ENCODE results near the gene TBX20. TPM values are rescaled to one million over a fixed set of nuclear protein-coding genes. Genes with fewer than 3 reads are reported as not detected.

The TBX20 gene
- total and polyA plus RNA-seq, 2 of the 8 experiments (the other 6 are each of a cell fraction or from before 2014, with no cell fraction given): 0.08 to 0.26 TPM

GRCh38 chr7:35261476-35262285, 7.8 kb upstream of the TBX20 start:
- no peaks in the 10 kb centered on the region for H3K36me3 ChIP-seq (ENCODE audit: control insufficient read depth in 2 of 4, insufficient read depth in 4 of 4, low read length in 3 of 4)
- no peak overlapping the region for H2BK120ac ChIP-seq (replicated peaks; ENCODE audit: low read depth, low read length)
- no peaks in the 10 kb centered on the region for H3K9me3 ChIP-seq (ENCODE audit: insufficient read depth in 2 of 2, low read depth in 1 of 2, low read length in 1 of 2)
- H2BK20ac ChIP-seq (ENCODE audit: low read length): 0 out of 2 replicates have a peak overlapping the region, but pooled peaks have one; percentile 48
- H3K79me1 ChIP-seq (ENCODE audit: low read depth, low read length): no peaks in the 10 kb centered on the region
- H2AK5ac ChIP-seq (ENCODE audit: low read depth, low read length): no peak overlapping the region
- H3K27ac ChIP-seq (ENCODE audit: low read depth, low read length): no peak overlapping the region
- WGBS, 2 experiments (ENCODE audit: extremely low coverage in 1 of 2, insufficient coverage in 1 of 2, insufficient read length in 1 of 2, insufficient replicate concordance in 2 of 2, low coverage in 1 of 2, low lambda C conversion rate in 2 of 2, missing lambda C conversion rate in 1 of 2): 2% methylated on average over 51 of the region's 56 CpGs; no CpG with 5 or more reads in 1 of the 2 experiments
- ChIA-PET POLR2A (ENCODE audit: partially characterized antibody) (interaction anchor here (4.7 kb wide), 1 partner anchor 10 kb away, joined by 35 read pairs; no protein-coding TSS in a partner anchor), CTCF (ENCODE audit: partially characterized antibody) (interaction anchor here (0.6 to 2.2 kb wide), 9 partner anchors 12 to 362 kb away, joined by 3 to 12 read pairs (median 3); no protein-coding TSS in a partner anchor)
- H3K23ac ChIP-seq (ENCODE audit: insufficient read length): no peak overlapping the region
- peak overlapping the region; percentile 95 for H2AFZ ChIP-seq (ENCODE audit: low read length)
- H3K4ac ChIP-seq (replicated peaks; ENCODE audit: insufficient read length, low read depth, low read length): no peak overlapping the region
- no peaks in the 10 kb centered on the region for H3K79me2 ChIP-seq (ENCODE audit: control insufficient read depth in 1 of 2, insufficient read depth in 2 of 2, low read length in 2 of 2)
- H3K4me2 ChIP-seq (ENCODE audit: insufficient read depth in 1 of 2, low read depth in 2 of 2, low read length in 2 of 2): peak overlapping the region; percentile 81 to 96
- peak in 1 of 2 experiments; percentile 80 for DNase-seq (ENCODE audit: low read depth in 1 of 2, low spot score in 2 of 2)
- peaks cover 6 to 12% of the 10 kb centered on the region in 2 experiments for H4K20me1 ChIP-seq (replicated peaks in 1 of 2; ENCODE audit: control insufficient read depth in 1 of 2, insufficient read depth in 2 of 2, low read length in 2 of 2)
- peak overlapping the region; percentile 84; the same call in 1 of the 2 replicates for H2BK12ac ChIP-seq (ENCODE audit: low read depth, low read length)
- no peak overlapping the region for H2BK15ac ChIP-seq (ENCODE audit: low read length)
- peaks cover 53 to 73% (median 70%) of the 10 kb centered on the region in 4 experiments for H3K27me3 ChIP-seq (replicated peaks in 1 of 4; ENCODE audit: control insufficient read depth in 3 of 4, extremely low read depth in 1 of 4, insufficient read depth in 3 of 4, low read length in 3 of 4)
- peaks cover 10 to 40% (median 11%) of the 10 kb centered on the region in 4 experiments; a peak in 6 of 7 replicates for H3K4me1 ChIP-seq (replicated peaks in 1 of 4; ENCODE audit: control insufficient read depth in 3 of 4, insufficient read depth in 4 of 4, low read length in 3 of 4)
- H2BK5ac ChIP-seq (ENCODE audit: low read depth, low read length): no peak overlapping the region
- peaks cover 18% of the 10 kb centered on the region for H3K23me2 ChIP-seq (ENCODE audit: low read depth, low read length)
- FAIRE-seq: no peak
- no peak overlapping the region for H3K56ac ChIP-seq (replicated peaks; ENCODE audit: insufficient read length, low read depth, low read length)
- no peak overlapping the region for H4K5ac ChIP-seq (ENCODE audit: insufficient read length, low read depth, low read length)
- peak overlapping the region; percentile 37 to 65 (median 58) for H3K4me3 ChIP-seq (ENCODE audit: extremely low read depth in 1 of 4, insufficient read depth in 2 of 4, low read depth in 3 of 4, low read length in 4 of 4)
- H3K18ac ChIP-seq (ENCODE audit: extremely low read depth, low read length): peak overlapping the region; percentile 91
- peak overlapping the region; percentile 18; the same call in 1 of the 2 replicates for H4K8ac ChIP-seq (ENCODE audit: extremely low read depth, insufficient read depth, low read length)
- no peak overlapping the region for H3K9ac ChIP-seq (replicated peaks in 1 of 4; ENCODE audit: extremely low read depth in 1 of 4, low read depth in 3 of 4, low read length in 3 of 4)
- H4K91ac ChIP-seq (replicated peaks; ENCODE audit: insufficient read length, low read length): no peak overlapping the region
- H3K14ac ChIP-seq (ENCODE audit: insufficient read length): no peak overlapping the region
- no peak for TF ChIP-seq HDAC6 (IDR thresholded peaks at IDR 0.05; ENCODE audit: low read depth, low read length)
- TF ChIP-seq EP300 (IDR thresholded peaks at IDR 0.05; ENCODE audit: borderline replicate concordance in 1 of 2, low read depth in 2 of 2, low read length in 2 of 2): no peak
- peak; percentile 60 for TF ChIP-seq EZH2 (IDR thresholded peaks at IDR 0.05; ENCODE audit: low read depth, low read length, severe bottlenecking)
- peak; percentile 43; the same call in 1 of the 2 replicates for TF ChIP-seq KDM1A (IDR thresholded peaks at IDR 0.05; ENCODE audit: borderline replicate concordance, low read length)
- TF ChIP-seq TCF12 (IDR thresholded peaks at IDR 0.05; ENCODE audit: low read depth, low read length): 0 out of 2 replicates have a peak, but pooled peaks have one; percentile 59
- peak; percentile 83 for TF ChIP-seq SUZ12 (IDR thresholded peaks at IDR 0.05; ENCODE audit: low read length)
- no peak for TF ChIP-seq JUN (IDR thresholded peaks at IDR 0.05; ENCODE audit: low read depth, low read length)
- peak; percentile 52 for TF ChIP-seq CTBP2 (IDR thresholded peaks at IDR 0.05; ENCODE audit: borderline replicate concordance, insufficient read depth, insufficient read length, low read length)
- TF ChIP-seq ASH2L (IDR thresholded peaks at IDR 0.05; ENCODE audit: low read length): peak; percentile 24
- peak; percentile 85 for TF ChIP-seq MAX (IDR thresholded peaks at IDR 0.05)
- TF ChIP-seq YY1 (IDR thresholded peaks at IDR 0.05; ENCODE audit: low read depth, low read length): peak; percentile 29; the same call in 1 of the 2 replicates

All from H1 (cell line).